ENCODE results near the gene FLT1.

Gene FLT1

GRCh38 chr13:28526876-28527275, 31.9 kb upstream of the FLT1 start:
- DNase-seq, result no peak

GRCh38 chr13:28522871-28523270, 27.9 kb upstream of the FLT1 start:
- no peak for DNase-seq

GRCh38 chr13:28513745-28514144, 18.8 kb upstream of the FLT1 start:
- DNase-seq, result no peak

GRCh38 chr13:28510542-28510941, 15.6 kb upstream of the FLT1 start:
- DNase-seq, result no peak

- DNase-seq, result no peak
Measured at GRCh38 chr13:28510066-28510465, 15.1 kb upstream of the FLT1 start.

- DNase-seq, result no peak
Measured at GRCh38 chr13:28505543-28506135, 10.7 kb upstream of the FLT1 start.

GRCh38 chr13:28503182-28503967, 8.4 kb upstream of the FLT1 start:
- DNase-seq, result no peak

- no peak for DNase-seq
Measured at GRCh38 chr13:28501547-28501946, 6.6 kb upstream of the FLT1 start.

GRCh38 chr13:28499609-28500008, 4.7 kb upstream of the FLT1 start:
- no peak for DNase-seq

- DNase-seq, result no peak
Measured at GRCh38 chr13:28498481-28499115, 3.7 kb upstream of the FLT1 start.

- no peak for DNase-seq
Measured at GRCh38 chr13:28497143-28497876, 2.4 kb upstream of the FLT1 start.

GRCh38 chr13:28496188-28496564, 1.2 kb upstream of the FLT1 start:
- no peak for DNase-seq

GRCh38 chr13:28495538-28496187, 735 bp upstream of the FLT1 start:
- DNase-seq, result no peak

- no peak for DNase-seq
Measured at GRCh38 chr13:28494504-28494777, 487 bp downstream of the FLT1 start.

GRCh38 chr13:28493740-28494503, 1.0 kb downstream of the FLT1 start:
- no peak for DNase-seq

- DNase-seq, result no peak
Measured at GRCh38 chr13:28492569-28493367, 2.2 kb downstream of the FLT1 start.

- DNase-seq, result no peak
Measured at GRCh38 chr13:28490061-28490460, 4.9 kb downstream of the FLT1 start.

- DNase-seq, result no peak
Measured at GRCh38 chr13:28489524-28489931, 5.4 kb downstream of the FLT1 start.

- DNase-seq, result no peak
Measured at GRCh38 chr13:28488376-28489005, 6.4 kb downstream of the FLT1 start.

- no peak for DNase-seq
Measured at GRCh38 chr13:28485996-28486543, 8.9 kb downstream of the FLT1 start.

- no peak for DNase-seq
Measured at GRCh38 chr13:28485551-28485950, 9.4 kb downstream of the FLT1 start.
